Measurements from ENCODE around the gene MT1G.

- TF ChIP-seq, protein P1, sequence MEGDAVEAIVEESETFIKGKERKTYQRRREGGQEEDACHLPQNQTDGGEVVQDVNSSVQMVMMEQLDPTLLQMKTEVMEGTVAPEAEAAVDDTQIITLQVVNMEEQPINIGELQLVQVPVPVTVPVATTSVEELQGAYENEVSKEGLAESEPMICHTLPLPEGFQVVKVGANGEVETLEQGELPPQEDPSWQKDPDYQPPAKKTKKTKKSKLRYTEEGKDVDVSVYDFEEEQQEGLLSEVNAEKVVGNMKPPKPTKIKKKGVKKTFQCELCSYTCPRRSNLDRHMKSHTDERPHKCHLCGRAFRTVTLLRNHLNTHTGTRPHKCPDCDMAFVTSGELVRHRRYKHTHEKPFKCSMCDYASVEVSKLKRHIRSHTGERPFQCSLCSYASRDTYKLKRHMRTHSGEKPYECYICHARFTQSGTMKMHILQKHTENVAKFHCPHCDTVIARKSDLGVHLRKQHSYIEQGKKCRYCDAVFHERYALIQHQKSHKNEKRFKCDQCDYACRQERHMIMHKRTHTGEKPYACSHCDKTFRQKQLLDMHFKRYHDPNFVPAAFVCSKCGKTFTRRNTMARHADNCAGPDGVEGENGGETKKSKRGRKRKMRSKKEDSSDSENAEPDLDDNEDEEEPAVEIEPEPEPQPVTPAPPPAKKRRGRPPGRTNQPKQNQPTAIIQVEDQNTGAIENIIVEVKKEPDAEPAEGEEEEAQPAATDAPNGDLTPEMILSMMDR (conservative IDR thresholded peaks at IDR 0.05; ENCODE audit: low read length) = no peak
- no peak for TF ChIP-seq EZH2phosphoT487 (IDR thresholded peaks at IDR 0.05; ENCODE audit: borderline replicate concordance)
Measured at GRCh38 chr16:56645838-56646237, 22.0 kb downstream of the MT1G start.

All from Loucy (cell line).